Measurements from ENCODE around the gene CDCA5. TPM values are rescaled to one million over a fixed set of nuclear protein-coding genes. Genes with fewer than 3 reads are reported as not detected.

CDCA5 gene
- total RNA-seq, 1 experiment from 2014 or later: 73.4 TPM

- Histone ChIP-seq H3K4me1 (ENCODE audit: insufficient read depth, low read length) (peaks cover 12% of the 10 kb centered on the region), H3K27me3 (ENCODE audit: low read length) (no peaks in the 10 kb centered on the region), H3F3A (ENCODE audit: low read length, unreplicated experiment) (no peaks in the 10 kb centered on the region), H3K79me2 (ENCODE audit: low read length) (peaks cover 57% of the 10 kb centered on the region), H3K4me2 (ENCODE audit: low read length) (no peak overlapping the region), H3K27ac (ENCODE audit: low read length) (no peak overlapping the region), H3K9ac (ENCODE audit: low read length) (no peak overlapping the region), H3K4me3 (ENCODE audit: low read length) (no peak overlapping the region), H3K9me3 (ENCODE audit: low read length) (no peaks in the 10 kb centered on the region), H3K36me3 (ENCODE audit: low read depth, low read length) (peaks cover 41% of the 10 kb centered on the region), H3K9me2 (replicated peaks; ENCODE audit: low read length) (no peaks in the 10 kb centered on the region), H4K20me1 (ENCODE audit: low read length) (no peaks in the 10 kb centered on the region), H2AFZ (ENCODE audit: low read length) (no peak overlapping the region)
- CTCF ChIA-PET: no interaction called here
- POLR2A ChIA-PET (ENCODE audit: unreplicated experiment): no interaction called here
- TF ChIP-seq CTCF (conservative IDR thresholded peaks at IDR 0.05; ENCODE audit: low read depth, low read length) (peak; percentile 77), EZH2 (IDR thresholded peaks at IDR 0.05; ENCODE audit: low read length, unreplicated experiment) (no peak), EZH2phosphoT487 (IDR thresholded peaks at IDR 0.05; ENCODE audit: borderline replicate concordance, low read length) (no peak)
- DNase-seq (peak; percentile 69), ATAC-seq (peak; percentile 92)
- intact Hi-C loops (cut with micrococcal nuclease): loop anchor here (1.0 to 5.0 kb wide), 2 partner anchors 51 to 66 kb away; partner anchors contain the start of genes ARL2 and SNX15
- BruUV-seq (replicated peaks): no TSS peak
Observed at GRCh38 chr11:65078151-65078550, 5.7 kb downstream of the CDCA5 start.

GRCh38 chr11:65077451-65077850 lies 6.4 kb downstream of the CDCA5 start:
- peaks cover 39% of the 10 kb centered on the region for H3K36me3 ChIP-seq (ENCODE audit: low read depth, low read length)
- CTCF ChIA-PET: no interaction called here

More at GRCh38 chr11:65077451-65077850, 6.4 kb downstream of the CDCA5 start:
- POLR2A ChIA-PET (ENCODE audit: unreplicated experiment): no interaction called here
- Histone ChIP-seq H3K4me3 (ENCODE audit: low read length) (no peak overlapping the region), H4K20me1 (ENCODE audit: low read length) (no peaks in the 10 kb centered on the region), H2AFZ (ENCODE audit: low read length) (no peak overlapping the region), H3K4me2 (ENCODE audit: low read length) (no peak overlapping the region), H3K9ac (ENCODE audit: low read length) (no peak overlapping the region), H3K9me2 (replicated peaks; ENCODE audit: low read length) (no peaks in the 10 kb centered on the region), H3K79me2 (ENCODE audit: low read length) (peaks cover 50% of the 10 kb centered on the region), H3K4me1 (ENCODE audit: insufficient read depth, low read length) (peaks cover 5% of the 10 kb centered on the region; the same call in 1 of the 2 replicates), H3F3A (ENCODE audit: low read length, unreplicated experiment) (no peaks in the 10 kb centered on the region), H3K9me3 (ENCODE audit: low read length) (no peaks in the 10 kb centered on the region), H3K27ac (ENCODE audit: low read length) (no peak overlapping the region), H3K27me3 (ENCODE audit: low read length) (no peaks in the 10 kb centered on the region)
- ATAC-seq: no peak
- no TSS peak for BruUV-seq (replicated peaks)
- DNase-seq: peak; percentile 18
- TF ChIP-seq CTCF (conservative IDR thresholded peaks at IDR 0.05; ENCODE audit: low read depth, low read length) (no peak), EZH2 (IDR thresholded peaks at IDR 0.05; ENCODE audit: low read length, unreplicated experiment) (no peak), EZH2phosphoT487 (IDR thresholded peaks at IDR 0.05; ENCODE audit: borderline replicate concordance, low read length) (no peak)
- intact Hi-C loops (cut with micrococcal nuclease): loop anchor here (5.0 kb wide), 1 partner anchor 65 kb away; the partner anchor contains the start of gene ARL2
